Breast epithelium (tissue), 4 donors: ENCODE results near the gene GCM1. TPM values are rescaled to one million over a fixed set of nuclear protein-coding genes. Genes with fewer than 3 reads are reported as not detected.

Source experiments
- DNase-seq, 2 donors: peaks; one replicate each; pipeline ENCODE4 v3.0.0-alpha.2; 2019; ENCODE audit warnings: low spot score in 2 of 2
- H3K27ac ChIP-seq, 2 donors: fragments of 200-600 bp; sonication (generic) in 1 of 2; one replicate each; pipeline ENCODE4 v1.5.1; 2016 to 2019; ENCODE audit warnings: mild to moderate bottlenecking in 1 of 2
- H3K27me3 ChIP-seq, 2 donors: fragments of 200-600 bp; sonication (generic) in 1 of 2; one replicate each; pipeline versions ENCODE4 v1.5.1 to v1.6.0; 2017 to 2019; ENCODE audit warnings: control low read depth in 1 of 2, mild to moderate bottlenecking in 1 of 2
- H3K36me3 ChIP-seq: fragments of 200-600 bp; one replicate; pipeline ENCODE4 v1.5.1; 2019
- H3K4me1 ChIP-seq, 2 donors: fragments of 200-600 bp; sonication (generic); one replicate each; pipeline ENCODE4 v1.5.1; 2016 to 2019; ENCODE audit warnings: control low read depth in 1 of 2
- H3K4me3 ChIP-seq, 3 donors: fragments of 200-600 bp; sonication (generic); 1 replicate in 2 of 3; 2 replicates in 1 of 3; pipeline ENCODE4 v1.5.1; 2016 to 2019; ENCODE audit warnings: mild to moderate bottlenecking in 3 of 3, moderate library complexity in 2 of 3
- H3K9me3 ChIP-seq, 2 donors: fragments of 200-600 bp; sonication (generic) in 1 of 2; one replicate each; pipeline ENCODE4 v1.5.1; 2016 to 2019; ENCODE audit warnings: control low read depth in 1 of 2
- POLR2A ChIP-seq: fragments of 450-650 bp; IDR thresholded peaks from one replicate; pipeline ENCODE4 v1.6.1; 2016; ENCODE audit warnings: antibody characterized with exemption, mild to moderate bottlenecking, moderate library complexity
- POLR2AphosphoS5 ChIP-seq, 3 donors: sonication (generic); formaldehyde crosslinking; IDR thresholded peaks; one replicate each; pipeline ENCODE4 v1.6.1; 2017; ENCODE audit warnings: antibody characterized with exemption in 3 of 3
- intact Hi-C: fragments of 100-400 bp; cut with DNase I; formaldehyde crosslinking; loops from one replicate; pipeline ENCODE4 v1.15.1; 2023; ENCODE audit warnings: low total_unique reads
- total RNA-seq, 3 donors: library from RNA; depleted of rRNA; stranded (reverse); fragments of >200 nt; gene quantifications; one replicate each; pipeline ENCODE4 v1.1.0, GENCODE V29; 2016
- TF ChIP-seq, protein P1 (sequence below), 3 donors: fragments of 450-650 bp; IDR thresholded peaks; one replicate each; pipeline ENCODE4 v1.5.1; 2016 to 2017; ENCODE audit warnings: antibody characterized with exemption in 3 of 3, mild to moderate bottlenecking in 3 of 3, moderate library complexity in 3 of 3

GCM1 gene
- total RNA-seq, 3 donors from 2014 or later, result 0.32 TPM; not detected in 2

DNA sequence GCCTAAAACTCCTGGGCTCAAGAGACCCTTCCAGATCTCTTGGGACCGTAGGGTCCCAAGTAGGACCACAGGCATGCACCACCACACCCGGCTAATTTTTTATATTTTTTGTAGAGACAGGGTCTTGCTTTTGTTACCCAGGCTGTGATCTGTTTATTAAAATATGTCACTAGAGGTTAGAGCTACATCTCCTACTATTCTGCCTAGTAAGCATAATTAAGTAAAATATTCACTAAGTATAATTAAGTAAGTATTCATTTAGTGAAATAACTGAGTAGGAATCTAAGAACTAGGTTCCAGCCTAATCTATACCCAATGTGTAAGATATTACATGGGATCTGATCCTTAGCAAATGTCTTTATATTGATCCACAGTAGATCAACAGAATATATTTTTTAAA, 40.2 kb upstream of the GCM1 start:
- no peaks in the 10 kb centered on the region for H3K27me3 ChIP-seq
- H3K36me3 ChIP-seq, result no peaks in the 10 kb centered on the region
- H3K4me1 ChIP-seq, result no peaks in the 10 kb centered on the region
- no peak for DNase-seq
- H3K27ac ChIP-seq, result no peak overlapping the region
- peaks cover 0 to 3% of the 10 kb centered on the region in 2 donors for H3K9me3 ChIP-seq
- TF ChIP-seq POLR2A (no peak), POLR2AphosphoS5 (IDR thresholded peaks at IDR 0.05) (no peak)
- TF ChIP-seq, protein P1, sequence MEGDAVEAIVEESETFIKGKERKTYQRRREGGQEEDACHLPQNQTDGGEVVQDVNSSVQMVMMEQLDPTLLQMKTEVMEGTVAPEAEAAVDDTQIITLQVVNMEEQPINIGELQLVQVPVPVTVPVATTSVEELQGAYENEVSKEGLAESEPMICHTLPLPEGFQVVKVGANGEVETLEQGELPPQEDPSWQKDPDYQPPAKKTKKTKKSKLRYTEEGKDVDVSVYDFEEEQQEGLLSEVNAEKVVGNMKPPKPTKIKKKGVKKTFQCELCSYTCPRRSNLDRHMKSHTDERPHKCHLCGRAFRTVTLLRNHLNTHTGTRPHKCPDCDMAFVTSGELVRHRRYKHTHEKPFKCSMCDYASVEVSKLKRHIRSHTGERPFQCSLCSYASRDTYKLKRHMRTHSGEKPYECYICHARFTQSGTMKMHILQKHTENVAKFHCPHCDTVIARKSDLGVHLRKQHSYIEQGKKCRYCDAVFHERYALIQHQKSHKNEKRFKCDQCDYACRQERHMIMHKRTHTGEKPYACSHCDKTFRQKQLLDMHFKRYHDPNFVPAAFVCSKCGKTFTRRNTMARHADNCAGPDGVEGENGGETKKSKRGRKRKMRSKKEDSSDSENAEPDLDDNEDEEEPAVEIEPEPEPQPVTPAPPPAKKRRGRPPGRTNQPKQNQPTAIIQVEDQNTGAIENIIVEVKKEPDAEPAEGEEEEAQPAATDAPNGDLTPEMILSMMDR (IDR thresholded peaks at IDR 0.05), result no peak
- no peak overlapping the region for H3K4me3 ChIP-seq
- intact Hi-C loops, result no loop called here

DNA sequence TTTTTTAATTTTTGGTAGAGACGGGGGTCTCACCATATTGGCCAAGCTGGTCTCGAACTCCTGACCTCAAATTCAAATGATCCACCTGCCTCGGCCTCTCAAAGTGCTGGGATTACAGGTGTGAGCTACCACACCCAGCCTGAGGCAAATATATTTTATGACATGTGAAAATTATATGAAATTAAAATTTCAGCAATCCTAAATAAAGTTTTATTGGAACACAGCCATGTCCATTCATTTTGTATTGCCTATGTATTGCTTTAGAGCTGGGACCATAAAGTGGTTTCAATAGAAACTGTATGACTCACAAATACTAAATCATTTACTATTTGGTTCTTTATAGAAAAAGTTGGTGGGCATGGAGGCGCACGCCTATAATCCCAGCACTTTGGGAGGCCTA, 32.0 kb upstream of the GCM1 start:
- TF ChIP-seq POLR2AphosphoS5 (IDR thresholded peaks at IDR 0.05) (no peak), POLR2A (no peak)
- TF ChIP-seq, protein P1 (IDR thresholded peaks at IDR 0.05), result no peak
- H3K9me3 ChIP-seq, result no peaks in the 10 kb centered on the region
- no peak overlapping the region for H3K4me3 ChIP-seq
- H3K36me3 ChIP-seq, result no peaks in the 10 kb centered on the region
- no peaks in the 10 kb centered on the region for H3K4me1 ChIP-seq
- H3K27me3 ChIP-seq, result no peaks in the 10 kb centered on the region
- intact Hi-C loops, result loop anchor here (5.0 kb wide), 1 partner anchor 302 kb away; no protein-coding TSS in a partner anchor
- H3K27ac ChIP-seq, result no peak overlapping the region
- no peak for DNase-seq

DNA sequence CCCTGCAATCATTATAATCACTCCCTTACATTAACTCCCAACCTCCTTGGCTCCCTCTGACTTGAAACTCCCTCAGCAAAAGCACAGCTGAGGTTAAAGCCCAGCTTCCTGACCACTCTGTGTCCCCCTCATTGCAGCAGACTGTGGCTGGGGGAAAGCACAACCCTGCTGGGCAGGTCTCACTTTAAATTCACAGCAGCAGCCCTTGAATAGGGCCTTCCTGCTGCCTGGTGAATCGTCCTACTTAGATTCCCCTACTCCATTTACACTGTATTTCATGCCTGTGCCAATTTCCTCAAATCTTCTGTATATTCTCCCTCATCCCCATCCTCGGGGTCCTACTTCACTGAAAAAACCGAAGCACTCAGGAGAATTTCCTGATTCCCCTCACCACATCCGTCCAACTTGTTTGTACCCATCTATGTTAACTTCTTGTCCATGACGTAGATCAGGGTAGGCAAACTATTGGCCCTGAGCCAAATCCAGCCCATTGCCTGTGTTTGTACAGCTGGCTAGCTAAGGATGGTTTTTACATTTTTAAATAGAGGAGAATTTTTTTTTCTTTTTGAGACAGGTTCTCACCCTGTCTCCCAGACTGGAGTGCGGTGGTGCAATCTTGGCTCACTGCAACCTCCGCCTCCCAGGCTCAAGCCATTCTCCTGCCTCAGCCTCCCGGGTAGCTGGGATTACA, 31.5 kb upstream of the GCM1 start:
- Histone ChIP-seq H3K27ac (peak overlapping the region in 1 of 2 donors; percentile 41), H3K4me1 (no peaks in the 10 kb centered on the region), H3K4me3 (no peak overlapping the region), H3K36me3 (no peaks in the 10 kb centered on the region), H3K9me3 (no peaks in the 10 kb centered on the region), H3K27me3 (no peaks in the 10 kb centered on the region)
- TF ChIP-seq, protein P1 (IDR thresholded peaks at IDR 0.05), result no peak
- TF ChIP-seq POLR2A (no peak), POLR2AphosphoS5 (IDR thresholded peaks at IDR 0.05) (no peak)
- intact Hi-C loops, result loop anchor here (5.0 kb wide), 2 partner anchors 108 to 302 kb away; no protein-coding TSS in a partner anchor
- peak; percentile 50 to 75 for DNase-seq

DNA sequence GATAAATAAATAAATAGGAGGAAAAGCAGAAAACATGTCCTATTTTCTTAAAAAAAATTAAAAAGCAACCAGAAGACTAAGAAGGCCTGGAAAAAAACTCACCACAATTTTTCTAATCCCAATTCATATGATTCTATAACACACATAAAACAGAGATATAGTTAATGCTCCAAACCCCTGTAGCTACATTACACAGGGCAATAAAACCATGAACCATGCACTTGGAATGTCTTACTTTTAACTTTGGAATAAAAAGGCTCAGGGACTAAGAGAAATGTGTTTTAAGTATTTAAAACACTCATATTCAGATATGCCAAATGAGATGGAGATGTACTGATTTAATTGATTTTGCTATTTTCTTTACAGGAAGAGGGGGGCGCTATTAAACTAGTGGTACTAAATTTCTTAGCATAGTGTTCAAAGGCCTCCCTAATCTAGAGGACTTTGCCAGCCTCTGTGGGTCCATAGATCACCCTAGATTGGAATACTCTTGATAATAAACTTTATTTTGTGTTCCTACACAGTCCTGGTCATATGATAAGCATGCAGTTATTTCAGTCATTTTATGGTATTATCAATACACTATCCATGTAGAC, 30.3 kb upstream of the GCM1 start:
- DNase-seq, result no peak
- Histone ChIP-seq H3K27me3 (no peaks in the 10 kb centered on the region), H3K27ac (no peak overlapping the region), H3K4me1 (no peaks in the 10 kb centered on the region), H3K4me3 (no peak overlapping the region), H3K9me3 (no peaks in the 10 kb centered on the region), H3K36me3 (no peaks in the 10 kb centered on the region)
- intact Hi-C loops, result loop anchor here (5.0 kb wide), 1 partner anchor 107 kb away; no protein-coding TSS in a partner anchor
- TF ChIP-seq POLR2AphosphoS5 (IDR thresholded peaks at IDR 0.05), result no peak
- no peak for TF ChIP-seq POLR2A
- TF ChIP-seq, protein P1 (IDR thresholded peaks at IDR 0.05), result no peak

DNA sequence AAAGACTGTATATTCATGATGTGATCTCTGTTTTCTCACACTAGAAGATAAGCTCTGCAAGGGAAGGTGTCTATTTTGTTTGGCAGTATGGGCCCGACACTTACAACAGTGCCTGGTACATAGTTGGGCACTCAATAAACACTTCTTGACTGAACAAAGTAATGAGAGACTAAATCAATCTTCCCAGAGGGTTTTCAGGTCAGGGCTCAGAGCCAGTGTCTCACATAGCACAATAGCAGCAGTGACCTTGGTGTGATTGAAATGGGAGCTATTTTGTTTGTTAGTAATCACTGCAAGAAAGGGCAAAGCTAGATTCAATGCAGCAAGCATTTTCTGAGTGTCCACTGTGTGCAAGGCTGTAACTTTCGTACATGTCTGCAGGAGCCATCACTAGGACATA, 26.4 kb upstream of the GCM1 start:
- no peak for DNase-seq
- no peak for TF ChIP-seq POLR2A
- intact Hi-C loops, result loop anchor here (5.0 kb wide), 1 partner anchor 103 kb away; no protein-coding TSS in a partner anchor
- no peaks in the 10 kb centered on the region for H3K27me3 ChIP-seq
- no peaks in the 10 kb centered on the region for H3K9me3 ChIP-seq
- H3K36me3 ChIP-seq, result no peaks in the 10 kb centered on the region
- no peak overlapping the region for H3K4me3 ChIP-seq
- H3K27ac ChIP-seq, result no peak overlapping the region
- H3K4me1 ChIP-seq, result no peaks in the 10 kb centered on the region
